ENCODE measurements around the gene FGF1. TPM values are rescaled to one million over a fixed set of nuclear protein-coding genes. Genes with fewer than 3 reads are reported as not detected.

Gene FGF1
- total RNA-seq = not detected

- DNase-seq = no peak
- Mint-ChIP-seq H3K4me3 (no peak within 1 kb of the TSS), H3K4me1 (ENCODE audit: low read depth) (no peaks in the 10 kb centered on the region), H3K27me3 (ENCODE audit: low read depth) (peaks cover 8% of the 10 kb centered on the region), H3K9me3 (ENCODE audit: insufficient read depth) (no peaks in the 10 kb centered on the region), H3K36me3 (ENCODE audit: low read depth) (no peaks in the 10 kb centered on the region), H3K27ac (no peak within 1 kb of the TSS)
- CTCF ChIA-PET = interaction anchor here (1.6 to 2.1 kb wide), 3 partner anchors 13 to 203 kb away, joined by 4 to 9 read pairs (median 6); no protein-coding TSS in a partner anchor
- POLR2A ChIA-PET = interaction anchor here (0.6 kb wide), 2 partner anchors 10 to 654 kb away, joined by 3 read pairs; no protein-coding TSS in a partner anchor
- no peak for ATAC-seq
Measured at GRCh38 chr5:142685418-142686209, at the start of gene FGF1. TSS of gene FGF1 (minus strand) at chr5:142686090. CDS start at chr5:142614127, 71,963 bp downstream.

- Mint-ChIP-seq H3K27ac (no peak overlapping the region), H3K9me3 (ENCODE audit: insufficient read depth) (no peaks in the 10 kb centered on the region), H3K36me3 (ENCODE audit: low read depth) (no peaks in the 10 kb centered on the region), H3K4me3 (no peak overlapping the region), H3K4me1 (ENCODE audit: low read depth) (no peaks in the 10 kb centered on the region), H3K27me3 (ENCODE audit: low read depth) (peaks cover 2% of the 10 kb centered on the region)
- CTCF ChIA-PET = interaction anchor here (1.0 to 5.1 kb wide), 4 partner anchors 10 to 153 kb away, joined by 3 to 22 read pairs (median 3); no protein-coding TSS in a partner anchor
- POLR2A ChIA-PET = no interaction called here
- no peak for ATAC-seq
- no peak for DNase-seq
Measured at GRCh38 chr5:142727735-142728047, 41.8 kb upstream of the FGF1 start.

- Mint-ChIP-seq H3K27ac (no peak overlapping the region), H3K4me1 (ENCODE audit: low read depth) (no peaks in the 10 kb centered on the region), H3K36me3 (ENCODE audit: low read depth) (no peaks in the 10 kb centered on the region), H3K9me3 (ENCODE audit: insufficient read depth) (no peaks in the 10 kb centered on the region), H3K4me3 (no peak overlapping the region), H3K27me3 (ENCODE audit: low read depth) (peaks cover 2% of the 10 kb centered on the region)
- DNase-seq = no peak
- CTCF ChIA-PET = interaction anchor here (1.0 to 5.1 kb wide), 2 partner anchors 13 to 162 kb away, joined by 4 to 22 read pairs; no protein-coding TSS in a partner anchor
- POLR2A ChIA-PET = no interaction called here
- no peak for ATAC-seq
Measured at GRCh38 chr5:142726188-142726731, 40.4 kb upstream of the FGF1 start.

GRCh38 chr5:142725231-142726187, 39.6 kb upstream of the FGF1 start:
- DNase-seq (no peak), ATAC-seq (no peak)
- H3K4me1 Mint-ChIP-seq (ENCODE audit: low read depth) = no peaks in the 10 kb centered on the region
- H3K9me3 Mint-ChIP-seq (ENCODE audit: insufficient read depth) = no peaks in the 10 kb centered on the region
- H3K27ac Mint-ChIP-seq = no peak overlapping the region
- CTCF ChIA-PET = interaction anchor here (1.0 to 14.1 kb wide), 5 partner anchors 12 to 163 kb away, joined by 4 to 468 read pairs (median 22); no protein-coding TSS in a partner anchor
- peaks cover 2% of the 10 kb centered on the region for H3K27me3 Mint-ChIP-seq (ENCODE audit: low read depth)
- POLR2A ChIA-PET = no interaction called here
- no peak overlapping the region for H3K4me3 Mint-ChIP-seq
- no peaks in the 10 kb centered on the region for H3K36me3 Mint-ChIP-seq (ENCODE audit: low read depth)

GRCh38 chr5:142724821-142725220, 38.9 kb upstream of the FGF1 start:
- H3K36me3 Mint-ChIP-seq (ENCODE audit: low read depth) = no peaks in the 10 kb centered on the region
- no peaks in the 10 kb centered on the region for H3K9me3 Mint-ChIP-seq (ENCODE audit: insufficient read depth)
- no peak overlapping the region for H3K4me3 Mint-ChIP-seq
- no peak overlapping the region for H3K27ac Mint-ChIP-seq
- CTCF ChIA-PET = interaction anchor here (1.8 to 14.1 kb wide), 3 partner anchors 12 to 154 kb away, joined by 5 to 468 read pairs (median 54); no protein-coding TSS in a partner anchor
- POLR2A ChIA-PET = no interaction called here
- H3K4me1 Mint-ChIP-seq (ENCODE audit: low read depth) = no peaks in the 10 kb centered on the region
- ATAC-seq = no peak
- DNase-seq = no peak
- H3K27me3 Mint-ChIP-seq (ENCODE audit: low read depth) = peaks cover 2% of the 10 kb centered on the region

GRCh38 chr5:142722896-142723295, 37.0 kb upstream of the FGF1 start:
- H3K4me1 Mint-ChIP-seq (ENCODE audit: low read depth) = no peaks in the 10 kb centered on the region

GRCh38 chr5:142722146-142722545, 36.3 kb upstream of the FGF1 start:
- ChIA-PET POLR2A (no interaction called here), CTCF (interaction anchor here (5.4 to 14.1 kb wide), 2 partner anchors 9 to 157 kb away, joined by 54 to 468 read pairs; no protein-coding TSS in a partner anchor)
- Mint-ChIP-seq H3K27me3 (ENCODE audit: low read depth) (peaks cover 7% of the 10 kb centered on the region), H3K4me3 (no peak overlapping the region), H3K27ac (no peak overlapping the region), H3K4me1 (ENCODE audit: low read depth) (no peaks in the 10 kb centered on the region), H3K36me3 (ENCODE audit: low read depth) (no peaks in the 10 kb centered on the region), H3K9me3 (ENCODE audit: insufficient read depth) (no peaks in the 10 kb centered on the region)
- DNase-seq (no peak), ATAC-seq (no peak)

More at GRCh38 chr5:142722896-142723295, 37.0 kb upstream of the FGF1 start:
- Mint-ChIP-seq H3K36me3 (ENCODE audit: low read depth) (no peaks in the 10 kb centered on the region), H3K9me3 (ENCODE audit: insufficient read depth) (no peaks in the 10 kb centered on the region), H3K27me3 (ENCODE audit: low read depth) (peaks cover 5% of the 10 kb centered on the region), H3K27ac (no peak overlapping the region), H3K4me3 (no peak overlapping the region)
- ChIA-PET CTCF (interaction anchor here (0.9 to 14.1 kb wide), 3 partner anchors 10 to 156 kb away, joined by 4 to 468 read pairs (median 54); no protein-coding TSS in a partner anchor), POLR2A (no interaction called here)
- ATAC-seq (no peak), DNase-seq (no peak)

- ChIA-PET POLR2A (no interaction called here), CTCF (interaction anchor here (1.2 to 14.1 kb wide), 6 partner anchors 7 to 158 kb away, joined by 3 to 468 read pairs (median 4); no protein-coding TSS in a partner anchor)
- H3K4me3 Mint-ChIP-seq = no peak overlapping the region
- H3K4me1 Mint-ChIP-seq (ENCODE audit: low read depth) = no peaks in the 10 kb centered on the region
- H3K36me3 Mint-ChIP-seq (ENCODE audit: low read depth) = no peaks in the 10 kb centered on the region
- no peaks in the 10 kb centered on the region for H3K9me3 Mint-ChIP-seq (ENCODE audit: insufficient read depth)
- DNase-seq (no peak), ATAC-seq (no peak)
- H3K27ac Mint-ChIP-seq = no peak overlapping the region
- peaks cover 5% of the 10 kb centered on the region for H3K27me3 Mint-ChIP-seq (ENCODE audit: low read depth)
Measured at GRCh38 chr5:142720641-142721271, 34.9 kb upstream of the FGF1 start.

- Mint-ChIP-seq H3K9me3 (ENCODE audit: insufficient read depth) (no peaks in the 10 kb centered on the region), H3K4me3 (no peak overlapping the region), H3K4me1 (ENCODE audit: low read depth) (no peaks in the 10 kb centered on the region), H3K27ac (no peak overlapping the region), H3K36me3 (ENCODE audit: low read depth) (no peaks in the 10 kb centered on the region), H3K27me3 (ENCODE audit: low read depth) (peaks cover 5% of the 10 kb centered on the region)
- ChIA-PET CTCF (interaction anchor here (0.8 to 14.1 kb wide), 9 partner anchors 12 to 283 kb away, joined by 3 to 468 read pairs (median 4); no protein-coding TSS in a partner anchor), POLR2A (interaction anchor here (0.6 kb wide), 1 partner anchor 169 kb away, joined by 3 read pairs; no protein-coding TSS in a partner anchor)
- DNase-seq (no peak), ATAC-seq (no peak)
Measured at GRCh38 chr5:142719836-142720370, 34.0 kb upstream of the FGF1 start.

- POLR2A ChIA-PET = interaction anchor here (0.7 kb wide), 1 partner anchor 155 kb away, joined by 3 read pairs; no protein-coding TSS in a partner anchor
Measured at GRCh38 chr5:142717582-142718215, 31.8 kb upstream of the FGF1 start.

More at GRCh38 chr5:142717582-142718215, 31.8 kb upstream of the FGF1 start:
- Mint-ChIP-seq H3K9me3 (ENCODE audit: insufficient read depth) (no peaks in the 10 kb centered on the region), H3K36me3 (ENCODE audit: low read depth) (no peaks in the 10 kb centered on the region), H3K4me1 (ENCODE audit: low read depth) (peaks cover 8% of the 10 kb centered on the region), H3K27me3 (ENCODE audit: low read depth) (peaks cover 11% of the 10 kb centered on the region), H3K4me3 (no peak overlapping the region), H3K27ac (no peak overlapping the region)
- ATAC-seq (no peak), DNase-seq (peak; percentile 34)
- CTCF ChIA-PET = interaction anchor here (0.6 to 14.1 kb wide), 33 partner anchors 10 to 1250 kb away, joined by 3 to 468 read pairs (median 5); partner anchors contain the start of gene ARHGAP26
